Midbrain (tissue), 1 donor: ENCODE results near the gene RDH14.

Experiments
- DNase-seq: peaks from one replicate; lab custom pipeline; 2025; lab: John Stamatoyannopoulos, UW

Gene RDH14

DNA sequence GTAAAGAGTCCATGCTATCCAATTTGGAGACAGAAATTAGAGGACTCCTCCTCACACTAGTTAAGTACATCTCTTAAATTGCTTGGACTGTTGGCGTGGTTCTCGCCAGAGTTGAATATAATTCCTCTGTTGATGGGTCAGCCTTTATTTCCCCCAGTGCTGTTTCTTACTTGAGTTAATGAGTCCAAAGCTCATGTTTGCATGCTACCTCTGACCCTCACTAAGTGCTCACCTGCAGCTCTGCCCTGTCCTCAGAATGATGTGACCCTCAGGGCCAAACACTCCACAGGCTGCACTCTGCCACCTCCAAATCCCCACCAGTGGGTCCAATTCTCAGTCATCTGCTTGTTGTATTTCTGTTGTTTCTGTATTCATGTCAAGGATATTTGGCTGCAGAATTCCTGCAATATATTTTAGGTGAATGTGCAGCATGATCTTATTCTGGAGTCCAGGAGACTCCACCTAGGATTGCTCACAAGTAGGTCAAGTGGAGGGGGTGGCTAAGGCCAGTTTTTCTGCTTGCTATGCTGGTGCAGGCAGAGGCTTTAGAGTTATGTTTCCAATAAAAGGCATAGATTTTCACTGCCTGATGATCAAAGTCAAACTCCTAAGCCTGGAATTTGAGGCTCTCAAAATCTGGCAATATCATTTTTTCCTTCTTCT, 37.8 kb downstream of the RDH14 start:
- DNase-seq = no peak

DNA sequence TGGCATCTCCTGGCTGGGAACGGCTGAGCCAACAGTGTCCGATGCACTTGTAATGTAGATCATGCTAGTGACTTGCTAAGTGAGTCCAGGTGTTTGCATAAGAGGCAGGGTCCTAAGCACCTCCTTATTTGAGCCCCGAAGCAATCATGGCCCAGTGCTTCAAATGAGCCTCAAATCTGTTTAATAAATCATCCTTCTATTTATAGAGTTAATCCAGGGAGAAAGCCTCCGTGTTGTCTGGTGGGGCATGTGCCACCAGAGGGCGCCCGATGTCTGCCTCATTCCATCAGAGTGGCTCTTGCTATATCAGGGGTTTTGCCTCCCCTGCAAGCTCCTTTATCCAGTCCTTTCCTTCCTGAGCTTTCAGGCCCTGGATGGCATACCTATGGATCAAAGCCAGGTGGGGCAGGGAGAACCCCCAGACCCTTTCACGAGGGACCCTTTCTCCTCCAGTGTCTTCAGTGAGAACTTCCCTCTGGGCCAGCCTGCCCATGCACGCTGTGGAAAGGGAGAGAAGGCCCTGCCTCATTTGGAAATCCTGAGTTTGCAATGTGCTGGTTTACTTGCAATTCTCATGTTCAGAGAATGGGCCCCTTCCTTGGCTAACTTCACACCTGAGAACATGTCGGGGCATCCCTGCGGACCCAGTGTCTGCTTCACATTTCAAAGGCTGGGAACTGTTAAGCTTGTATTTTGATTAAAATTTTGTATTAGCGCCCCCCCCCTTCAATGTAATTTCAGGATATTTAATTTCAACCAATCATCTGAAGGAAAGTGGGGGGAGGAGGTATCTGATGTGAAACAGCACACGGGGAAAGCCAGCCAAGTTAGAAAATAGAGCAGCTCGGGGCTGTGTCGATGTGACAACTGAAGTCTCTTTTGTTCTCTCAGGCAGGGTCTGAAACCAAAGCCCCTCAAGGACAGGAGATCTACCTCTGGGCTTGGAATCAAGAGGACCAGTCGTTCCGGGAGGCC, 39.7 kb downstream of the RDH14 start:
- DNase-seq = peak; percentile 78

GRCh38 chr2:18519914-18520450, 40.5 kb downstream of the RDH14 start:
- DNase-seq = no peak

DNA sequence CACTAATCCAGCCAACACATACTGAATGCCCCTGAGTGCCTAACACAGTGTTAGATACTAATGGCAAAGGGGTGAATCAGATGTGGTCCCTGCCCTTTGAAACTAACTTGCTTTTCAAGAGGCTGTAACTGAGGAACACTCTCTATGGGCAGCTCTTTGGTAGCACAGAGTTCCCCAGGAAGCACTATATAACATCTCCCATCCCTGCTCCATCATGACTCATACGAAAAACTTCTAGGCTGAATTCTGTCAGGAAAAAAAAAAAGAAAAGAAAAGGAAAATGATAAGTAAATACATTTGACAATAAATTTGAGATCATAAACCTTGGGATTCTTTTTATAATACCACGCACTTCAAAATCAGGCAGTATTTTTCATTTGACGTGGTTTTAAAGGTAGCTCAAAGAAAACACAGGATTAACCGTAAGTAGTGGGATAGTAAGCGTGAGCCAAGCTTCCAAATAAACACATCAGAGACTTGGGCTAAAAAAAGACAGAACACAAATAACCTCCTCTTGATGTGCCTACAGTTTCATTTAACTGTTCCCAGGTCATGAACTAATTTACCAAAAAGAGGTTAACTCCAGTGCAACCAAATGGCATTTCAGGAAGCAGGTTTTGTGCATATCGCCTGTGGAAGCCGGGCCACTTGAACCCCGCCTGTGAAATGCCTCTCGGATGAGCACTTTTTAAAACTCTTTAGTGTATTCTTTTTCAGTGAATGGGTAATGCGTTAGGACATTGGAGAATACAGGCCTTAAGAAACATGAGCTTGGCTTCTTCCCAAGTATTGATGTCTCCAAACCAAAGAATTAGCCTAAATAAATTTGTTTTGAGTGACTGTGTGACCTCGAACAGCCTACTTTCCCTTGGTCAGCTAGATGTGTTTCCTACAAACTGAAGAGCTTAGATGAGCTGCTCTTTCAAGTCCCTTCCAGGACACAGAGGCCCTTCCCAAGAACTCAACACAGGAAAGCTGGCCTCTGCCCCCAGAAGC, 42.0 kb downstream of the RDH14 start:
- no peak for DNase-seq

DNA sequence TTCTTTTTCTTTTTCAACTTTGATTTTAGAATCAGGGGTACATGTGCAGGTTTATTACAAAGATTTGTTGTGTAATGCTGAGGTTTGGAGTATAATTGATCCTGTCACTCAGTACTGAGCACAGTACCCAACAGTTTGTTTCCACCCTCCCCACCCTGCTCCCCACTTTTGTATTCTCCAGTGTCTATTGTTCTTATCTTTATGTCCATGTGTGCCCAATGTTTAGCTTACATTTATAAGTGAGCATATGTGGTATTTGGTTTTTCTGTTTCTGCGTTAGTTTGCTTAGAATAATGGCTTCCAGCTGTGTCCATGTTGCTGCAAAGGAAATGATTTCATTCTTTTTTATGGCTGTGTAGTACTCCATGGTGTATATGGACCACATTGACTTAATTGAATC, 43.1 kb downstream of the RDH14 start:
- no peak for DNase-seq

DNA sequence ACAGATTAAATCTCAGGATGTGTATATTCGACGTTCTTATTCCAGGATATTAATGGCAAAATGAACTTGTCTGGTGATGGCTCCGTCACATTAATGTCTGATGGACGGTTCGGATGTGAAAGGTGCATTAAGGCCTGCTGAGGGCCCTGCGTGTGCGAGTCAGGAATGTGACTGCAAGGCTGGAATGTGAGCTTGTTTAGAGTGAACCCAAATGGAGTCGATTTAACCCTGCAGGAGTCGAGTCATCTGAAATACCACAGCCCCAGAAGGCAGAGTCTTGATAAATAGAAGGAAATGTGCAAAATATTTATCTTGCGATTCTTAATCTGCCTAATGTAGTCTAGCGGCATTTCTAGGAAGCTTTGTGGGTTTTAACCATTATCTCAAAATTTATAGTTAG, 44.3 kb downstream of the RDH14 start:
- DNase-seq = no peak

DNA sequence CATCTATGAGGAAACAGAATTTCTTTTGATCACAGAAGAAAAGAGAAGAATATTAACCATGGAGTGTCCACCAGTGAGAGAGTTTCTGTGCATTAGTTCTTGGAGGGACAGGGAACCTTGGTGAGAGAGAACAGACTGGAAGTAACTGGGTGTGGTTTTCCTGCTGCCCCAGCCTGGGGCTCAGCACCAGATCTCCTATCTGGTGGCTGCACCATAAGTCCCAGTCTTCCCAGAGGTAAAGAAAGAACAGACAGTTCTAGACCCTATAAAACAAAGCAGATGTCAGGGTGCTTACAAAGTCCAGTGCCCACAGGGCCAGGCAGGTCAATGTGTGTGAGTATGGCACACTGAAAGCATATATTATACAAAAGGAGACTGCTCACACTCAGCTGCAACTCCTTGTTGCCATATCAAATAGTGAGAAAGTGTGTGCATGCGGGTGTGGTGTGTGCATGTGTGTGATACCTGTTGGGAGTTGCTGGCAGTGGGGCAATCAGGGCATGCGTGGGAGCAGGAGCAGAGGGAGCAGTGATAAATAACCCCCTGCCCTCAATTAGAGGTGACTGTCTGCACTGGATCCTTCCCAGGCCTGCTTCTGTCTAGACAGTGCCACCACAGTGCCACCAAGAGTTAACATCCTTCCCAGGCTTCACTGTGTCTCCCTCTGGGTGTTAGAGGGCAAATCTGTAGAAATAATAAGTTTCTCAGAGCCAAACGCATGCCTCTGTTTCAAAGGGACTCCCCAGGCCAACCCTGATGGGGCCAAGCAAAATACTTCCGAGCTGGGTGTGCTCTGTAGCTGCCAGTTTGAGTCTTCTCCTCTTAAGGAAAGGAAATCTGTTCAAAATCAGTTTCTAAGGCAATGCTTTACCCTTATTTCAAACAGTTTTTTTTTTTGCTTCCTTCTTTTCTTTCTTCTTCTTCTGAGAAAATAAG, 45.7 kb downstream of the RDH14 start:
- DNase-seq = no peak

DNA sequence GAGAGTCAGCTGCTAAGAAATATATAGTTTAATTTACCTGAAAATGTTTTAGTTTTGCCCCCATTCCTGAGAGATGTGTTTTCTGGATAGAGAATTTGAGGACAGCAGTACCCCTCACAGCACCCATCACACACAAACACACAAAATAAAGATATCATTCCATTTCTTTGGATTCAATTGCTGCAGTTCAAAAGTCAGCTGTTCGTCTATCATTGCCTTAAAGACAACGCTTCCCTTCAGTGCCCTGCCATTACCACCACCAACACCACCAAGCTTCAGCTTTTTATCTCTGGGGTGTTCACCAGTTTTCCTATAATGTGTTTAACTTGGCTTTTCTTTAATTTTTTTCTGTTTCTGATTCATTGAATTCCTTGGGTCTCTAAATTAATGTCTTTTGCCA, 49.7 kb downstream of the RDH14 start:
- DNase-seq = no peak

DNA sequence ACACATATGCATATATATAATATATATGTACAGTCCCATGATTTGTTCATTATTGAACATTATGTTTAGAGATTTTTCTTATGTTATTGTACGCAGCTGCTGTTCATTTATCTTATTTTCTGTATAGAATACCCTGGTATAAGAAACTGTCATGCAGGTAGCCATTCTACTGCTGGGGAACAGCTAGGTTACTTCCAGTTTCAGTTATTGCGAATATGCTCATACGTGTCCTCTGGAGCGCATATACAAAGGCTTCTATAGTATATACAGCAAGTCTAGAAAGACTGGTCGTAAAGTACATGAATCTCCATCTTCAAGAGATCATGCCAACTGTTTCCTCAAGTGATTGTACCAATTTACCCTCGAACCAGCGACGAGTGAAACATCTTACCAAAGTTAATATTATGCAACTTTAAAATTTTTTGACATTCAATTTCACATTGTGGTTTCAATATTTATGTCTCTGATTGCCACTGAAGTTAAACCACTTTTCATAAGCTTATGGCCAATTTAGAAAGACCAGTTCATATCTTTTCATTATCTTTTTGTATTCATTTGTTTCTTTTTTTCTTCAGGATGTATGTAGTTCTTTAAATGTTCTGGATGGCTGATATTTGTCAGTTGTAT, 53.5 kb downstream of the RDH14 start:
- DNase-seq = no peak

GRCh38 chr2:18505703-18506341, 54.6 kb downstream of the RDH14 start:
- no peak for DNase-seq
